SK-N-SH (cell line): ENCODE data around the gene SH3TC1. TPM values are rescaled to one million over a fixed set of nuclear protein-coding genes. Genes with fewer than 3 reads are reported as not detected.

Experiments
- CTCF ChIA-PET: fragments of 300-600, 350-600 bp; formaldehyde crosslinking; extraction: SDS; loops from one replicate; lab custom pipeline; 2021; lab: Yijun Ruan, JAX
- POLR2A ChIA-PET: fragments of 350-600 bp; sonication (Branson Sonifier 250); formaldehyde crosslinking; extraction: SDS; loops from one replicate; lab custom pipeline; 2020; ENCODE audit warnings: antibody characterized with exemption, inconsistent platforms; lab: Yijun Ruan, JAX
- DNase-seq: peaks from one replicate; pipeline ENCODE4 v3.0.0; 2012
- H2AFZ ChIP-seq: fragments of 200-600 bp; sonication (generic); 2 replicates; pipeline ENCODE4 v1.8.1; 2016; ENCODE audit warnings: antibody characterized with exemption, mild to moderate bottlenecking, low read depth
- H3F3A ChIP-seq: fragments of 200-600 bp; sonication (generic); replicated peaks from 2 replicates; pipeline ENCODE3; 2016; ENCODE audit warnings: antibody characterized with exemption, mild to moderate bottlenecking; ENCODE audit not compliant: insufficient read depth
- H3K27ac ChIP-seq, 2 experiments: fragments of 200-500 bp in 1 of 2; fragments of 200-600 bp in 1 of 2; sonication (Bioruptor generic) in 1 of 2; sonication (generic), shearing (Covaris generic) in 1 of 2; 2 replicates each; pipeline versions ENCODE4 v1.5.1 to v1.6.1; 2014 to 2016; ENCODE audit warnings: low read depth in 2 of 2, inconsistent platforms in 1 of 2, low read length in 1 of 2, mild to moderate bottlenecking in 1 of 2, mixed read lengths in 1 of 2
- H3K27me3 ChIP-seq: fragments of 200-600 bp; sonication (generic), shearing (Covaris generic); 2 replicates; pipeline ENCODE4 v1.6.1; 2016; ENCODE audit warnings: mixed run types; ENCODE audit not compliant: insufficient read depth
- H3K36me3 ChIP-seq, 2 experiments: fragments of 200-500 bp in 1 of 2; fragments of 200-600 bp in 1 of 2; sonication (Bioruptor generic) in 1 of 2; sonication (generic) in 1 of 2; replicated peaks in 1 of 2; 2 replicates each; pipeline versions ENCODE3 to v1.5.1; 2014 to 2016; ENCODE audit warnings: low read length in 1 of 2, mild to moderate bottlenecking in 1 of 2; ENCODE audit not compliant: insufficient read depth in 2 of 2, control insufficient read depth in 1 of 2
- H3K4me1 ChIP-seq, 2 experiments: fragments of 200-500 bp in 1 of 2; fragments of 200-600 bp in 1 of 2; sonication (Bioruptor generic) in 1 of 2; sonication (generic), shearing (Covaris generic) in 1 of 2; 2 replicates each; pipeline versions ENCODE4 v1.5.1 to v1.6.1; 2014 to 2016; ENCODE audit warnings: low read depth in 1 of 2, low read length in 1 of 2, mixed run types in 1 of 2; ENCODE audit not compliant: insufficient read depth in 2 of 2, control insufficient read depth in 1 of 2
- H3K4me2 ChIP-seq: fragments of 200-600 bp; sonication (generic), shearing (Covaris generic); 2 replicates; pipeline ENCODE4 v1.6.1; 2017; ENCODE audit warnings: mixed run types
- H3K4me3 ChIP-seq, 2 experiments: fragments of 200-500 bp in 1 of 2; fragments of 200-600 bp in 1 of 2; sonication (Bioruptor generic) in 1 of 2; sonication (generic), shearing (Covaris generic) in 1 of 2; 2 replicates each; pipeline versions ENCODE4 v1.5.1 to v1.8.1; 2014 to 2016; ENCODE audit warnings: low read depth in 2 of 2, inconsistent platforms in 1 of 2, low read length in 1 of 2, mild to moderate bottlenecking in 1 of 2, mixed read lengths in 1 of 2, moderate library complexity in 1 of 2
- H3K79me2 ChIP-seq: fragments of 200-600 bp; sonication (generic); 2 replicates; pipeline ENCODE4 v1.8.1; 2017; ENCODE audit warnings: mild to moderate bottlenecking; ENCODE audit not compliant: insufficient read depth
- H3K9ac ChIP-seq: fragments of 200-600 bp; sonication (generic); 2 replicates; pipeline ENCODE4 v1.6.1; 2017; ENCODE audit warnings: mixed run types
- H3K9me2 ChIP-seq: fragments of 200-600 bp; sonication (generic); 2 replicates; pipeline ENCODE4 v1.6.1; 2017; ENCODE audit warnings: mixed run types
- H3K9me3 ChIP-seq: fragments of 200-600 bp; sonication (generic); 2 replicates; pipeline ENCODE4 v1.6.1; 2017; ENCODE audit warnings: mixed run types, mild to moderate bottlenecking, moderate library complexity
- H4K20me1 ChIP-seq: fragments of 200-600 bp; sonication (generic); 2 replicates; pipeline ENCODE4 v1.6.1; 2017; ENCODE audit warnings: mild to moderate bottlenecking, mixed run types; ENCODE audit not compliant: insufficient read depth
- CHD2 ChIP-seq: fragments of 150-350 bp; IDR thresholded peaks from 2 replicates; pipeline ENCODE4 v1.6.1; 2018; ENCODE audit warnings: low read length; ENCODE audit not compliant: partially characterized antibody
- FOSL2 ChIP-seq: IDR thresholded peaks from 2 replicates; pipeline ENCODE4 v1.4.0; 2012; ENCODE audit warnings: low read depth, mild to moderate bottlenecking, moderate library complexity, borderline replicate concordance
- FOXJ3 ChIP-seq: sonication (generic); formaldehyde crosslinking; IDR thresholded peaks from 2 replicates; pipeline ENCODE4 v1.5.1; 2020; ENCODE audit warnings: mild to moderate bottlenecking, missing genetic modification reagents
- GABPA ChIP-seq: IDR thresholded peaks from 2 replicates; pipeline ENCODE4 v1.4.0; 2012; ENCODE audit warnings: low read depth, mild to moderate bottlenecking
- GATA2 ChIP-seq: sonication (generic); formaldehyde crosslinking; IDR thresholded peaks from 2 replicates; pipeline ENCODE4 v1.5.0; 2020; ENCODE audit warnings: mild to moderate bottlenecking, missing genetic modification reagents
- MXI1 ChIP-seq: IDR thresholded peaks from 2 replicates; pipeline ENCODE4 v1.6.1; 2012; ENCODE audit warnings: mild to moderate bottlenecking, low read depth, low read length, improper control_type of control experiment
- NFIC ChIP-seq: IDR thresholded peaks from 2 replicates; pipeline ENCODE4 v1.4.0; 2012; ENCODE audit warnings: borderline replicate concordance
- PBX3 ChIP-seq: IDR thresholded peaks from 2 replicates; pipeline ENCODE4; 2012
- RAD21 ChIP-seq: IDR thresholded peaks from 2 replicates; pipeline ENCODE4 v1.6.1; 2012; ENCODE audit warnings: mild to moderate bottlenecking, low read length
- RCOR1 ChIP-seq: fragments of 150-350 bp; IDR thresholded peaks from 2 replicates; pipeline ENCODE4 v1.6.1; 2017; ENCODE audit warnings: antibody characterized with exemption, low read length
- RFX5 ChIP-seq: IDR thresholded peaks from 2 replicates; pipeline ENCODE4 v1.6.1; 2012; ENCODE audit warnings: mild to moderate bottlenecking, improper control_type of control experiment, low read length
- SMC3 ChIP-seq: IDR thresholded peaks from 2 replicates; pipeline ENCODE4 v1.6.1; 2012; ENCODE audit warnings: low read depth, low read length, improper control_type of control experiment
- USF1 ChIP-seq: IDR thresholded peaks from 2 replicates; pipeline ENCODE4 v1.4.0; 2012; ENCODE audit warnings: low read depth, borderline replicate concordance
- USF2 ChIP-seq: fragments of 150-350 bp; IDR thresholded peaks from 2 replicates; pipeline ENCODE4 v1.6.1; 2017; ENCODE audit warnings: antibody characterized with exemption, low read length, low read depth, borderline replicate concordance
- YY1 ChIP-seq: IDR thresholded peaks from 2 replicates; pipeline ENCODE4 v1.4.0; 2012; ENCODE audit warnings: low read depth, mild to moderate bottlenecking
- ZBTB33 ChIP-seq: IDR thresholded peaks from 2 replicates; pipeline ENCODE4 v1.4.0; 2012; ENCODE audit warnings: low read depth, borderline replicate concordance
- whole genome bisulfite sequencing: methylation state at CpG from one replicate; pipeline ENCODE4 v1.1.6; 2017; ENCODE audit warnings: low lambda C conversion rate; 5-methylcytosine and 5-hydroxymethylcytosine counted together
- polyA plus RNA-seq, 3 experiments: library from polyadenylated mRNA; depleted of rRNA; stranded (reverse); fragments of >200 nt; gene quantifications; 2 replicates each; pipeline ENCODE4 v1.2.3, GENCODE V29; 2012

Gene SH3TC1
- polyA plus RNA-seq, 1 of the 3 experiments (the other 2 are of a cell fraction) = 2.7 TPM

DNA sequence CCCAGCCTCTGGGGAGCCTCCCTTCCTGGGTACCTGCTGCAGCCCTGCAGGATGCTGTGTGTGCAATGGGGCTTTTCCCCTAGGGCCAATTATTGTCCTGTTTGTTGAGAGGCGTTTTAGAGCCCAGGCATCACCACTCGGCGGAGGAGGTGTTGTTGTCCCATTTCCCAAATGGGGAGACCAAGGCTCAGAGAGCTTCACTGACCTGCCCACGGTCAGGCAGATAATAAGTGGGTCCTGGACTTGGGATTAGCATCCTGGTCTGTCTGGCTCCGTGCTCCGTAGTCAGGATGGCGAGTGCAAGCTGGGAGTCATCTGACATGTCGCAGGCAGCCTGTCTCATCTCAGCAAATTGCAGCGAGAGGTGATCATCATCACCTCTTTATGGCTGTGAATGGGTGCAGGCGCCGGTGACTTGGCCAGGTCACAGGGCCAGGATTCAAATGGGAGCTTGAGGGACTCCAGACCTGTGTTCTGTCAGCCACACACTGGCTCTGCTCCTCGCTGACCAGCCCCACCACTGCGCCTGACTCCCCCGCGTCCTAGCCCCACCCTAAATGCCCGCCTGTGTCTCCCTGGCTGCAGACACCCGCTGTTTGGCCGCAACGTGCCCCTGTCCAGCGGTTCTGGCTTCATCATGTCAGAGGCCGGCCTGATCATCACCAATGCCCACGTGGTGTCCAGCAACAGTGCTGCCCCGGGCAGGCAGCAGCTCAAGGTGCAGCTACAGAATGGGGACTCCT, 87.1 kb downstream of the SH3TC1 start:
- H3K9me3 ChIP-seq = no peaks in the 10 kb centered on the region
- ChIA-PET CTCF (no interaction called here), POLR2A (no interaction called here)
- H3F3A ChIP-seq = no peaks in the 10 kb centered on the region
- no peaks in the 10 kb centered on the region for H3K79me2 ChIP-seq
- no peaks in the 10 kb centered on the region for H3K9me2 ChIP-seq
- H3K4me2 ChIP-seq = no peak overlapping the region
- no peak for DNase-seq
- H3K4me1 ChIP-seq = peaks cover 0 to 32% of the 10 kb centered on the region in 2 experiments; a peak in 1 of 4 replicates
- H3K36me3 ChIP-seq = no peaks in the 10 kb centered on the region
- TF ChIP-seq SMC3 (no peak), ZBTB33 (no peak), RCOR1 (no peak), USF1 (no peak), YY1 (no peak), GATA2 (CRISPR knock-in tag) (no peak), RAD21 (no peak), FOXJ3 (CRISPR knock-in tag) (no peak), GABPA (no peak), USF2 (no peak), RFX5 (no peak), FOSL2 (no peak), CHD2 (no peak), MXI1 (no peak), NFIC (no peak), PBX3 (no peak)
- no peaks in the 10 kb centered on the region for H3K27me3 ChIP-seq
- WGBS = 73% methylated on average over 12 of the region's 23 CpGs
- no peak overlapping the region for H2AFZ ChIP-seq
- H3K27ac ChIP-seq = no peak overlapping the region
- H3K9ac ChIP-seq = no peak overlapping the region
- no peak overlapping the region for H3K4me3 ChIP-seq
- H4K20me1 ChIP-seq = no peaks in the 10 kb centered on the region
